ENCODE data around the gene PCIF1.

GRCh38 chr20:45937765-45938164, 3.3 kb downstream of the PCIF1 start:
- TF ChIP-seq CTCF (IDR thresholded peaks at IDR 0.05) (no peak), POLR2A (IDR thresholded peaks at IDR 0.05) (no peak)
